Measurements from ENCODE around the gene TMEM247. TPM values are rescaled to one million over a fixed set of nuclear protein-coding genes. Genes with fewer than 3 reads are reported as not detected.

TMEM247 gene
- total RNA-seq, 1 donor from 2014 or later = not detected

GRCh38 chr2:46509804-46510203 is 30.4 kb downstream of the TMEM247 start:
- Mint-ChIP-seq H3K27ac (no peak overlapping the region), H3K9me3 (ENCODE audit: low read depth) (peaks cover 5% of the 10 kb centered on the region), H3K4me3 (ENCODE audit: low read depth) (no peak overlapping the region), H3K36me3 (ENCODE audit: insufficient read depth) (no peaks in the 10 kb centered on the region), H3K4me1 (ENCODE audit: low read depth) (no peaks in the 10 kb centered on the region), H3K27me3 (peaks cover 18% of the 10 kb centered on the region)
- DNase-seq (ENCODE audit: low spot score, unreplicated experiment) = no peak
- no peak for TF ChIP-seq CTCF (IDR thresholded peaks at IDR 0.05; ENCODE audit: unreplicated experiment)

- Mint-ChIP-seq H3K9me3 (ENCODE audit: low read depth) (peaks cover 12% of the 10 kb centered on the region), H3K36me3 (ENCODE audit: insufficient read depth) (peaks cover 1% of the 10 kb centered on the region), H3K4me1 (ENCODE audit: low read depth) (no peaks in the 10 kb centered on the region), H3K4me3 (ENCODE audit: low read depth) (no peak overlapping the region), H3K27ac (no peak overlapping the region), H3K27me3 (peaks cover 14% of the 10 kb centered on the region)
- TF ChIP-seq CTCF (IDR thresholded peaks at IDR 0.05; ENCODE audit: unreplicated experiment) = no peak
- DNase-seq (ENCODE audit: low spot score, unreplicated experiment) = no peak
Measured at GRCh38 chr2:46510598-46511177, 31.3 kb downstream of the TMEM247 start.

GRCh38 chr2:46512185-46512584 is 32.8 kb downstream of the TMEM247 start:
- H3K4me3 Mint-ChIP-seq (ENCODE audit: low read depth) = no peak overlapping the region
- H3K27me3 Mint-ChIP-seq = peaks cover 8% of the 10 kb centered on the region
- no peaks in the 10 kb centered on the region for H3K4me1 Mint-ChIP-seq (ENCODE audit: low read depth)
- peaks cover 1% of the 10 kb centered on the region for H3K36me3 Mint-ChIP-seq (ENCODE audit: insufficient read depth)
- no peak overlapping the region for H3K27ac Mint-ChIP-seq
- DNase-seq (ENCODE audit: low spot score, unreplicated experiment) = no peak
- peaks cover 17% of the 10 kb centered on the region for H3K9me3 Mint-ChIP-seq (ENCODE audit: low read depth)
- TF ChIP-seq CTCF (IDR thresholded peaks at IDR 0.05; ENCODE audit: unreplicated experiment) = no peak

- no peak for DNase-seq (ENCODE audit: low spot score, unreplicated experiment)
- no peak overlapping the region for H3K27ac Mint-ChIP-seq
- peaks cover 2% of the 10 kb centered on the region for H3K27me3 Mint-ChIP-seq
- no peak for TF ChIP-seq CTCF (IDR thresholded peaks at IDR 0.05; ENCODE audit: unreplicated experiment)
- H3K4me1 Mint-ChIP-seq (ENCODE audit: low read depth) = no peaks in the 10 kb centered on the region
- peaks cover 17% of the 10 kb centered on the region for H3K9me3 Mint-ChIP-seq (ENCODE audit: low read depth)
- peaks cover 1% of the 10 kb centered on the region for H3K36me3 Mint-ChIP-seq (ENCODE audit: insufficient read depth)
- H3K4me3 Mint-ChIP-seq (ENCODE audit: low read depth) = no peak overlapping the region
Measured at GRCh38 chr2:46514738-46515137, 35.4 kb downstream of the TMEM247 start.

GRCh38 chr2:46517485-46517884 is 38.1 kb downstream of the TMEM247 start:
- H3K4me3 Mint-ChIP-seq (ENCODE audit: low read depth) = no peak overlapping the region
- peaks cover under 1% of the 10 kb centered on the region for H3K27me3 Mint-ChIP-seq
- H3K27ac Mint-ChIP-seq = no peak overlapping the region
- DNase-seq (ENCODE audit: low spot score, unreplicated experiment) = no peak
- H3K36me3 Mint-ChIP-seq (ENCODE audit: insufficient read depth) = peaks cover 1% of the 10 kb centered on the region
- H3K9me3 Mint-ChIP-seq (ENCODE audit: low read depth) = peaks cover 17% of the 10 kb centered on the region
- TF ChIP-seq CTCF (IDR thresholded peaks at IDR 0.05; ENCODE audit: unreplicated experiment) = no peak
- no peaks in the 10 kb centered on the region for H3K4me1 Mint-ChIP-seq (ENCODE audit: low read depth)
